Tibial artery (tissue), 4 donors: ENCODE data around the gene ZSWIM6.

Experiments
- DNase-seq, 2 donors: peaks; one replicate each; pipeline ENCODE4 v3.0.0-alpha.2; 2019
- H3K27ac ChIP-seq, 2 donors: fragments of 200-600 bp; sonication (generic) in 1 of 2; 1 replicate in 1 of 2; 2 replicates in 1 of 2; pipeline ENCODE4 v1.5.1; 2018 to 2019; ENCODE audit warnings: mild to moderate bottlenecking in 1 of 2
- H3K27me3 ChIP-seq, 2 donors: fragments of 200-600 bp; sonication (generic) in 1 of 2; one replicate each; pipeline versions ENCODE4 v1.5.1 to v1.6.0; 2016 to 2019
- H3K36me3 ChIP-seq, 3 donors: fragments of 200-600 bp; sonication (generic) in 2 of 3; one replicate each; pipeline ENCODE4 v1.5.1; 2016 to 2019; ENCODE audit warnings: mild to moderate bottlenecking in 2 of 3
- H3K4me1 ChIP-seq, 4 donors: fragments of 200-600 bp; sonication (generic) in 2 of 4; 1 replicate in 3 of 4; 2 replicates in 1 of 4; pipeline ENCODE4 v1.5.1; 2016 to 2019
- H3K4me3 ChIP-seq, 2 donors: fragments of 200-600 bp; sonication (generic) in 1 of 2; 1 replicate in 1 of 2; 2 replicates in 1 of 2; pipeline ENCODE4 v1.5.1; 2018 to 2019; ENCODE audit warnings: mild to moderate bottlenecking in 2 of 2
- H3K9me3 ChIP-seq, 3 donors: fragments of 200-600 bp; sonication (generic) in 1 of 3; one replicate each; pipeline ENCODE4 v1.5.1; 2016 to 2019
- CTCF ChIP-seq, 2 experiments: fragments of 200-600 bp in 1 of 2; fragments of 450-650 bp in 1 of 2; IDR thresholded peaks; one replicate each; pipeline ENCODE4 v1.5.1; 2017 to 2019; ENCODE audit warnings: antibody characterized with exemption in 2 of 2, mild to moderate bottlenecking in 1 of 2, moderate library complexity in 1 of 2
- intact Hi-C: fragments of 100-400 bp; cut with DNase I; formaldehyde crosslinking; loops from one replicate; pipeline ENCODE4 v1.15.0; 2023; ENCODE audit warnings: low total_unique reads

Gene ZSWIM6

GRCh38 chr5:61386045-61386800 lies 54.2 kb downstream of the ZSWIM6 start:
- no peak for DNase-seq
- Histone ChIP-seq H3K4me3 (no peak overlapping the region), H3K27me3 (no peaks in the 10 kb centered on the region), H3K9me3 (no peaks in the 10 kb centered on the region), H3K36me3 (no peaks in the 10 kb centered on the region), H3K4me1 (peaks cover 0 to 6% (median 0%) of the 10 kb centered on the region in 4 donors), H3K27ac (no peak overlapping the region)
- no peak for TF ChIP-seq CTCF (IDR thresholded peaks at IDR 0.05)
- intact Hi-C loops = no loop called here

- intact Hi-C loops = no loop called here
Measured at GRCh38 chr5:61389609-61390008, 57.6 kb downstream of the ZSWIM6 start.

GRCh38 chr5:61394078-61394704 lies 62.1 kb downstream of the ZSWIM6 start:
- Histone ChIP-seq H3K36me3 (no peaks in the 10 kb centered on the region), H3K9me3 (no peaks in the 10 kb centered on the region), H3K27me3 (no peaks in the 10 kb centered on the region), H3K4me3 (no peak overlapping the region), H3K27ac (no peak overlapping the region), H3K4me1 (peaks cover 0 to 16% (median 6%) of the 10 kb centered on the region in 4 donors)
- TF ChIP-seq CTCF (IDR thresholded peaks at IDR 0.05) = no peak
- DNase-seq = no peak
- intact Hi-C loops = no loop called here

More at GRCh38 chr5:61389609-61390008, 57.6 kb downstream of the ZSWIM6 start:
- Histone ChIP-seq H3K27ac (no peak overlapping the region), H3K4me3 (no peak overlapping the region), H3K9me3 (no peaks in the 10 kb centered on the region), H3K4me1 (peaks cover 0 to 6% (median 0%) of the 10 kb centered on the region in 4 donors), H3K36me3 (no peaks in the 10 kb centered on the region), H3K27me3 (no peaks in the 10 kb centered on the region)
- DNase-seq = no peak
- TF ChIP-seq CTCF (IDR thresholded peaks at IDR 0.05) = no peak

- intact Hi-C loops = no loop called here
Measured at GRCh38 chr5:61394793-61395192, 62.7 kb downstream of the ZSWIM6 start.

GRCh38 chr5:61397238-61397637 lies 65.2 kb downstream of the ZSWIM6 start:
- Histone ChIP-seq H3K9me3 (no peaks in the 10 kb centered on the region), H3K36me3 (no peaks in the 10 kb centered on the region), H3K4me1 (peaks cover 0 to 23% (median 8%) of the 10 kb centered on the region in 4 donors), H3K4me3 (no peak overlapping the region), H3K27me3 (no peaks in the 10 kb centered on the region), H3K27ac (no peak overlapping the region)
- intact Hi-C loops = no loop called here
- DNase-seq = no peak
- no peak for TF ChIP-seq CTCF (IDR thresholded peaks at IDR 0.05)

More at GRCh38 chr5:61394793-61395192, 62.7 kb downstream of the ZSWIM6 start:
- no peak for DNase-seq
- no peak overlapping the region for H3K27ac ChIP-seq
- no peaks in the 10 kb centered on the region for H3K27me3 ChIP-seq
- H3K4me3 ChIP-seq = no peak overlapping the region
- H3K36me3 ChIP-seq = no peaks in the 10 kb centered on the region
- H3K9me3 ChIP-seq = no peaks in the 10 kb centered on the region
- peaks cover 0 to 16% (median 6%) of the 10 kb centered on the region in 4 donors for H3K4me1 ChIP-seq
- no peak for TF ChIP-seq CTCF (IDR thresholded peaks at IDR 0.05)
